GM18867 (cell line): ENCODE results near the gene ANXA1.

Experiments used
- ATAC-seq: cut with Tn5 transposase; IDR thresholded peaks from one replicate; pipeline ENCODE4 v1.9.1; 2021; ENCODE audit warnings: mild to moderate bottlenecking, moderate library complexity; ENCODE audit not compliant: unreplicated experiment

Gene ANXA1

GRCh38 chr9:73151653-73152542, at the start of gene ANXA1:
Gene ANXA1 (plus strand): TSS chr9:73151865. CDS start chr9:73158536, 6,671 bp downstream.
- ATAC-seq: no peak

- no peak for ATAC-seq
Observed at GRCh38 chr9:73104342-73104741, 47.3 kb upstream of the ANXA1 start.

- no peak for ATAC-seq
Observed at GRCh38 chr9:73104921-73105320, 46.7 kb upstream of the ANXA1 start.

- ATAC-seq: peak; percentile 96
Observed at GRCh38 chr9:73107489-73108069, 44.1 kb upstream of the ANXA1 start.

GRCh38 chr9:73114058-73114457, 37.6 kb upstream of the ANXA1 start:
- no peak for ATAC-seq

DNA sequence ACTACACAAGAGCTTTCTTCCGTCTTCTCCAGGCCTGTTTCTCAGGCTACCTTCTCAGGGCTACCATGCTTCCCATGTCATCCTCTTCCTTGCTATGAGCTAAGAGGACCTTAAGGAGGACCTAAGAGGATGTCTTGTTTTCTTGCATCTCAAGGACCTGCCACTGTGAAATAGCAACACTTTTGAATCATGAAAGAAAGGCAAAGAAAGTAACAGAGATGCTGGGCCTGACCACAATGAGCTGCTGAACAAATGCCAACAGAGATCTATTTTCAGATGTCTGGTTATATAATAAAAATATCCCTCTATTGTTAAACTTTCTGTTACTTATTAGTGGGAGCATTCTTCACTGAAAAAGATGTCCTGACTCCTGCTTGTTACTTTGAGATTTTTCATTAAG, 36.7 kb upstream of the ANXA1 start:
- ATAC-seq: no peak

DNA sequence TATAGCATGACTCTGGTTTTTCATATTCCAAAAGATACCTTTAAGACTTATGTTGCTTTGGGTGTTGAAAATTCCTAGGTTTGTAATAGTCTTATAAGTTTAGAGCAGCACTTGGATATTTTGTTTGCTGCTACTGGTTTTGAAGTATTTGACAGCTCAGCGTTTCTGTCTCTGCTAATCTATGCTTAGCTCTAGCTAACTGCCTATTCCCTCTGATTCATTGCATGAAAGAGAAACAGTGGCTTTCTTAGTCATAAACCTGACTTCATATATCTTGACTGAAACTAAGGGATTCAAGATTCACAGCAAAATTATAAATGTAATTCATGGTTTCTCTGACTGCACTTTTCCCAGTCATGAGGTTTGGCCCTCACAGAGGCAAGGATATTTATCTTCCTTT, 35.6 kb upstream of the ANXA1 start:
- peak; percentile 74 for ATAC-seq

GRCh38 chr9:73116880-73117279, 34.8 kb upstream of the ANXA1 start:
- no peak for ATAC-seq

DNA sequence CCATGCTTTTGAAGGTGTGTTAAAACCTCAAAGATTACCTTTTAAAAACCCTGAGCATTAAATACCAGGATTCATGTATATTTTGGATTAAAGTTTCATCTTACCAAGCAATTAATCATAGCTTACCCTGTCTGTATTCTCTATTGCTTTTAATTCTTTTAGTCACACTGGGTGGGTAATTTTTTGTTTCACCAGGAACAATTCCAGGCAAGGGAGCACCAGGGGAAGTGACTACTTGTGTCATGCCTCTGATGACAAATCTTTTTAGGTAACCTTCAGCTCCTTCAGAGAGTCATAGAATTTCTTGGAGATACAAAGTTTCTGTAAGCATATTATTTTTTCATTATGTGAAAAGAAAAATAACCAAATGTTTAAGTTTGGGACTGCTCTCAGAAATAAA, 33.4 kb upstream of the ANXA1 start:
- ATAC-seq: no peak

- no peak for ATAC-seq
Observed at GRCh38 chr9:73118898-73119554, 32.6 kb upstream of the ANXA1 start.

- ATAC-seq: no peak
Observed at GRCh38 chr9:73121375-73121935, 30.2 kb upstream of the ANXA1 start.

DNA sequence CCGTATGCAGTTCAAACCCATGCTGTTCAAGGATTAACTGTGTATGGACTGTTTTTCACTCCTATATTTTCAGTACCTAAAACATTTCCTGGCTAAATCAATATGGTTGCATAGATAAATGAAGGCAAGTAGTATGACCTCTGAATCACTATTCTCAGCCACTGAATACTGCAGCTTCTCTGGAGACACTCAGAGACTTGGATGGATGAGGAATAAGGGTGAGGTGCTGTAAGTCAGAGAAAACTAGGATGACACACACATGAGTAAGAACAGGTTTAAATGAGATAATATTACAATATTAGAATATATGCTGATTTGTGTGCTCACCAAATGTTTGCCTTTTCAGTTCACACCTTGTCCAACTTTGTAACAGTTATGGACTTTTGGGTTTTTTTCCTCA, 26.0 kb upstream of the ANXA1 start:
- no peak for ATAC-seq

DNA sequence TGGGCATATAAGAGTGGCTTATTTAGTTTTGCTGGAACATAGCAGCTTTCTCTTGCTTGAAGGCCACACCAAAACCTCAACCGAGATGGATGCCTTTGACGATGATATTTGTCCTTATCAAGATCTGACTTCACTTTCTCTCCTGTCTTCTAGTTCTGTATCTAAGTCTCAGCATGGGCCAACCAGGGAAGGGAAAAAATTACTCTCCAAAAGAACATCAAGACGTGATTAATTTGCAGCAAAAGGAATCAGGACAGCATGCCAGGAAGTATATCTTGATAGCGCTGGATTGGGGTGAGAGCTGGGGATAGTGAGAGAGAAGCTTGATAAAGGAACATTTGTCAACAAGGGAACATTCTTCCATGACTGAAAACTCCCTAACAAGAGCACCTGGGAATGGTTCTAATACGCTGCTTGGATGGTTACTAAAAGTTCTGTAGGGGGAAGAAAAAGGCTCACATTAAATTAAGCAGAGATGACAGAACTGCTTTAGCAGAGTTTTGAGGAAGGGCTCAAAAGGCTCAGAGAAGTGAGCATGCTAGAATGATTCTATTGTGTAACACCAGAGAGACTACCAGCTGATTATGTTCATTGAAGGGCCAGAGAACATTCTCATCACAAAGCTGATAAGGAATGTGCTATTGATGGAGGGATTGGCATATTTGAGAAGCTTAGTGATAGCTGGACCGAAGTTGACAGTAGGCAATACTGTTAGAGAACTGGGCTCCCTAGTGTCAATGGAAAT, 21.6 kb upstream of the ANXA1 start:
- no peak for ATAC-seq

DNA sequence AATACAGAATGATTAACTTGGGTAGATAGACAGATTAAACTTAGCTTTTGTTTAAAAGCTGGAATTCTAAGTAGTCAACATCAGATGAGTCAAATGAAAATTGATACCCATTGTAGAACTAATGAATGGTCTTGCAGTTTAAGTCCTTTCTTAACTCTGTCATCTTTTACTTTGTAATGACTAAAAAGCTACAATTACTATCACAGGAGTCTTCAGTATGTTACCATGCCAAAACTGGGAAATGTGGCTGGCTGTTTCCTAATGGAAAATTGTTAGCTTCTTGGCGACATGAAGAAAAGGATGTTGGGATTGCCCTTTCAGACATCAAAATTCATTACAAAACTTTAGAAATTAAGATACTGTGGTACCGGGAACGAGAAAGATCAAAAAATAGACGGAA, 20.2 kb upstream of the ANXA1 start:
- ATAC-seq: no peak

DNA sequence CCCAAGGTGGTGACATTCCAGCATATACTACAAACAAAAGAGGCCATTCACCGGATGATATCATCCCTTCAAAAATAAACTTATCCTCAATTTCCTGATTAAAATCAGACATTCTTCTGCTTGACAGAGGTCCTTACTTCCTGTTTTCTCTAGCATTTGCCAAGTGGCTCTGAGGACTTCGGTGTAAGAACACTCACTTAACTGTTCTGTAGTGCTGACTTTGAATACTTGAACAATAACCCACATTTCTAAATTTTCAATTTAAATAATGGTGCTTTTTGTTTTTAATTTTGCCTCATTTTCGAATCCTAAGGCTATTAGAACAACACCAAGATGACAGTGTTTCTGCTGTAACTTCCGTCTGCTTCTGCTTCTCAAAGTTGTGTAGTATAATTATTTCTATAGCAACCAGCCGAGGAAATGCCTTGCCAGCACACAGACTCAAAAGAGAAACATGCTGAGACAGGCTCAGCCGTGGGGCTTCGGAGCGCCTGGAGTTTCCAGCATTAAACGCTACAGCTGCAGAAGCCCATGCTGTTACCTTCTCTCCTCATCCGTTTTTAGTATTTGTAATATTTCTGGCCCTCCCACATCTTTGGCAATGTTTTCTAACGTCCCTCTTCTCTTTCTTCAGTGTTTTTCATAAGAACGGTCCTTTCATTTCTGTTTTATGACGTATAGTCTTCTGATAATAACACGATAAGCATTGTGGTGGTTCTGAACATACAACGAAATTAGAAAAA, 19.5 kb upstream of the ANXA1 start:
- ATAC-seq: peak; percentile 94

DNA sequence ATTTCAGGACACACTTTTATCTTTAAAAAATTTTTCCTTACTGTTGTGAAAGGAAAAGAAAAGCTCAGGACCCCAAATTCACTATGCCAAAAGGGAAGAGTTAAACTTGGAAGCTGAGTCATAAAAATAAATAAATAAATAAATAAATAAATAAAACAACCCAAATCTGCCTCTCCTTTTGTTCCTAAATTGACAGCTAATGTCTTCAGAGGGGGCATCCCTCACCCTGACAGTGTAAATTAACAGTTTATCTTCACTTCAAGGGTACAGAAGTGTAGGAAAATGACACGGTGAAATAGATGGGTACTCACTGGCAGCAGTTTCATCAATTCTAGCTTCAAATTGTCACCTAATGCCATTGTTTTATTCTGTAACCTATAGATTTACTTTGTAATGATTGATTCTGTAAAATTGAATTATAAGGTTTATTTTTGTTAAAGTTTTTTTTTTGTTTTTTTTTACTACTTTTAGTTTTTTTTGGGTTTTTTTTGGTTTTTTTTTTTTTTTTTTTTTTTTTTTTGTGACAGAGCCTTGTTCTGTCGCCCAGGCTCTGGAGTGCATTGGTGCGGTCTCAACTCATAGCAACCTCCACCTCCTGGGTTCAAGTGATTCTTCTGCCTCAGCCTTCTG, 18.5 kb upstream of the ANXA1 start:
- no peak for ATAC-seq

- peak; percentile 60 for ATAC-seq
Observed at GRCh38 chr9:73133921-73134407, 17.7 kb upstream of the ANXA1 start.

DNA sequence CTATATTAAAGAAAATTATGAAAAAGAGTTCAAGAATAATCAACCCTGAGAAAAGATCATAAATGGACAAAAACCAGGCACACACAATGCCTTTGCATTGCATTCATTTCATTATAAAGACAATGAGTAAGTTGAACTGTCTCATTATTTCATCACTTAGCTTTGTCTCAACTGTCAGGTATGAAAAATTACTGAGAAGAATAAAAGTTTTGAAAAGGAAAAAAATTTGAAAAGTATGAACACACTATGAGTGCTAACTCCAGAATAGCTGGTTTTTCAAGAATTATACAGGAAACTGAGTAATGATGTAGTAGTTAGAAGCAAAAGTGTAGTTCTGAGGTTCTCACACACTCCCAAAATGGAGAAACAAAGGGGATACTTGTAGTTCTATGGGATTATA, 16.3 kb upstream of the ANXA1 start:
- no peak for ATAC-seq

GRCh38 chr9:73137286-73137899, 14.3 kb upstream of the ANXA1 start:
- ATAC-seq: no peak
